Heart left ventricle (tissue), 16 donors: ENCODE results near the gene C12orf76. TPM values are rescaled to one million over a fixed set of nuclear protein-coding genes. Genes with fewer than 3 reads are reported as not detected.
"Not testable (repeated sequence)": the region's sequence is repeated elsewhere in the genome, so short reads cannot be mapped to it uniquely, and the experiment has no call there.

Experiments
- ATAC-seq, 4 donors: fragments of 200-7000 bp; cut with Tn5 transposase; one replicate each; pipeline ENCODE4 v1.9.1; 2020 to 2022; ENCODE audit warnings: moderate library complexity in 4 of 4, mild to moderate bottlenecking in 3 of 4, moderate number of reproducible peaks in 1 of 4
- DNase-seq, 5 donors: peaks; one replicate each; pipeline ENCODE4 v3.0.0-alpha.2; 2020
- H3K27ac ChIP-seq, 12 donors: fragments of 200-600 bp; sonication (generic) in 4 of 12; one replicate each; pipeline versions ENCODE4 v1.5.0 to v1.8.0; 2016 to 2022; ENCODE audit warnings: mild to moderate bottlenecking in 2 of 12
- H3K27me3 ChIP-seq, 9 donors: fragments of 200-600 bp; sonication (generic) in 2 of 9; one replicate each; pipeline versions ENCODE4 v1.5.1 to v1.8.0; 2016 to 2022; ENCODE audit warnings: mild to moderate bottlenecking in 3 of 9
- H3K36me3 ChIP-seq, 9 donors: fragments of 200-600 bp; sonication (generic) in 2 of 9; one replicate each; pipeline versions ENCODE4 v1.5.0 to v1.8.0; 2018 to 2022; ENCODE audit warnings: mild to moderate bottlenecking in 2 of 9
- H3K4me1 ChIP-seq, 12 donors: fragments of 200-600 bp; sonication (generic) in 4 of 12; one replicate each; pipeline versions ENCODE4 v1.5.0 to v1.8.0; 2016 to 2022; ENCODE audit warnings: mild to moderate bottlenecking in 3 of 12
- H3K4me3 ChIP-seq, 12 donors: fragments of 200-600 bp; sonication (generic) in 4 of 12; one replicate each; pipeline versions ENCODE4 v1.5.0 to v1.8.0; 2017 to 2022; ENCODE audit warnings: mild to moderate bottlenecking in 9 of 12, moderate library complexity in 4 of 12
- H3K9me3 ChIP-seq, 12 donors: fragments of 200-600 bp; sonication (generic) in 4 of 12; one replicate each; pipeline versions ENCODE4 v1.5.0 to v1.8.0; 2016 to 2022; ENCODE audit warnings: mild to moderate bottlenecking in 1 of 12
- CTCF ChIP-seq, 12 donors: fragments of 200-600 bp; sonication (generic) in 4 of 12; IDR thresholded peaks; one replicate each; pipeline versions ENCODE4 v1.5.0 to v1.8.0; 2018 to 2022; ENCODE audit warnings: antibody characterized with exemption in 12 of 12, mild to moderate bottlenecking in 5 of 12
- POLR2A ChIP-seq, 2 donors: fragments of 450-650 bp; IDR thresholded peaks; one replicate each; pipeline ENCODE4 v1.6.1; 2017; ENCODE audit warnings: antibody characterized with exemption in 2 of 2, mild to moderate bottlenecking in 2 of 2, moderate library complexity in 2 of 2
- WGBS, 4 donors: extraction: QIAGEN DNeasy Blood & Tissue Kit in 2 of 4; methylation state at CpG; one replicate each; pipeline versions ENCODE4 v1.1.5 to v1.1.7; 2013 to 2018; 5-methylcytosine and 5-hydroxymethylcytosine counted together
- intact Hi-C, 10 donors: fragments of 100-400 bp; cut with DNase I; formaldehyde crosslinking; loops; one replicate each; pipeline versions ENCODE4 v1.11.1 to v1.14.2; 2022
- polyA plus RNA-seq, 2 donors: library from polyadenylated mRNA; stranded (reverse); fragments of 200-250 nt; gene quantifications; one replicate each; pipeline ENCODE4 v1.2.3, GENCODE V29; 2013
- total RNA-seq, 9 donors: library from RNA; depleted of rRNA in 2 of 9; stranded (reverse); fragments of >200 nt in 2 of 9; fragmentation: NEBNext Ultra II Directional in 3 of 9; extraction: Animal tissue kit (Norgen Biotek cat#: 25700) in 3 of 9; gene quantifications; one replicate each; pipeline versions ENCODE4 v1.1.0 to v1.2.4, GENCODE V29; 2016 to 2023
- donor health status: ischemic (EF 13 %, LVEDD 7.1; RV severe dilation, severe dysfunction).
- donor health status: healthy with polysubstance abuse.
- donor health status: DM: no; HTN: yes; CAD: no.
- donor health status: DM: no; HTN: no; CAD: no.
- donor health status: ischemic (EF 25% LVEDD 6.9; RV normal size, moderate dysfunction).
- donor health status: ischemic (EF 25% LVEDD 5.7; RV mildly dilated, moderate dysfunction).
- donor health status: healthy.
- donor health status: DM: yes; HTN: yes; CAD: no.
- donor health status: ischemic (EF 35%, LVEDD 5.7; RV mildly dilated, moderate dysfunction).
- donor health status: nonischemic (EF 11% LVEDD 7.7; RV severe dilation, severe dysfunction).
- donor health status: DM: yes; HTN: yes; CAD: no.
- donor health status: PGD.
- donor health status: ischemic (EF 29% LVEDD 5.4; RV normal size, mild dysfunction).
- donor health status: nonischemic (EF 23%, LVEDD 6.1; RV moderate dilation, normal function).

The C12orf76 gene
- total and polyA plus RNA-seq, 11 donors = 3.5 to 13.3 (median 4.7) TPM

- ATAC-seq (no peak), DNase-seq (no peak)
- H3K27me3 ChIP-seq = no peaks in the 10 kb centered on the region
- TF ChIP-seq POLR2A (IDR thresholded peaks at IDR 0.05) = no peak
- TF ChIP-seq CTCF (IDR thresholded peaks at IDR 0.05) = no peak
- peaks cover 0 to 18% (median 0%) of the 10 kb centered on the region in 12 donors for H3K4me1 ChIP-seq
- no peak overlapping the region for H3K4me3 ChIP-seq
- peak overlapping the region in 1 of 12 donors; percentile 47 for H3K27ac ChIP-seq
- no peaks in the 10 kb centered on the region for H3K36me3 ChIP-seq
- no peaks in the 10 kb centered on the region for H3K9me3 ChIP-seq
- WGBS, 4 donors = 86 to 95% (median 88%) methylated on average over 5 of the region's 5 CpGs
- intact Hi-C loops = no loop called here
Observed at GRCh38 chr12:110074089-110074488, 25.8 kb upstream of the C12orf76 start.

- ATAC-seq (peak in 3 of 4 donors; percentile 32 to 42 (median 41)), DNase-seq (peak in 2 of 5 donors; percentile 30 to 49)
- no peak for TF ChIP-seq POLR2A (IDR thresholded peaks at IDR 0.05)
- no peak for TF ChIP-seq CTCF (IDR thresholded peaks at IDR 0.05)
- peak overlapping the region in 2 of 12 donors; percentile 11 to 42 for H3K27ac ChIP-seq
- intact Hi-C loops = no loop called here
- H3K9me3 ChIP-seq = no peaks in the 10 kb centered on the region
- 33 to 44% (median 37%) methylated on average over 19 of the region's 19 CpGs for WGBS, 4 donors
- H3K4me3 ChIP-seq = peak overlapping the region in 10 of 12 donors; percentile 33 to 58 (median 40)
- H3K36me3 ChIP-seq = no peaks in the 10 kb centered on the region
- H3K4me1 ChIP-seq = peaks cover 0 to 14% (median 0%) of the 10 kb centered on the region in 12 donors
- H3K27me3 ChIP-seq = no peaks in the 10 kb centered on the region
Observed at GRCh38 chr12:110073049-110073831, 24.9 kb upstream of the C12orf76 start.

GRCh38 chr12:110072636-110073035, 24.3 kb upstream of the C12orf76 start:
- Histone ChIP-seq H3K27ac (peak overlapping the region in 1 of 12 donors; percentile 42), H3K4me3 (peak overlapping the region in 7 of 12 donors; percentile 35 to 58 (median 51))
- WGBS, 4 donors = 77 to 89% (median 87%) methylated on average over 9 of the region's 9 CpGs

GRCh38 chr12:110071967-110072366, 23.6 kb upstream of the C12orf76 start:
- intact Hi-C loops = no loop called here
- 92 to 98% (median 96%) methylated on average over 3 of the region's 3 CpGs for WGBS, 4 donors
- ATAC-seq (no peak), DNase-seq (no peak)
- Histone ChIP-seq H3K4me3 (no peak overlapping the region), H3K27me3 (no peaks in the 10 kb centered on the region), H3K27ac (no peak overlapping the region), H3K36me3 (no peaks in the 10 kb centered on the region), H3K9me3 (no peaks in the 10 kb centered on the region), H3K4me1 (peaks cover 0 to 14% (median 0%) of the 10 kb centered on the region in 12 donors)
- TF ChIP-seq POLR2A (IDR thresholded peaks at IDR 0.05) (no peak), CTCF (IDR thresholded peaks at IDR 0.05) (no peak)

More at GRCh38 chr12:110072636-110073035, 24.3 kb upstream of the C12orf76 start:
- peaks cover 0 to 14% (median 0%) of the 10 kb centered on the region in 12 donors for H3K4me1 ChIP-seq
- intact Hi-C loops, H3K27me3 ChIP-seq, H3K9me3 ChIP-seq, H3K36me3 ChIP-seq, ATAC-seq, DNase-seq: not testable (repeated sequence)
